GM19328 (cell line): ENCODE results near the gene ARHGAP25.

ENCODE experiments used
- ATAC-seq: cut with Tn5 transposase; IDR thresholded peaks from one replicate; pipeline ENCODE4 v1.9.1; 2021; ENCODE audit warnings: mild to moderate bottlenecking, moderate library complexity; ENCODE audit not compliant: unreplicated experiment

The ARHGAP25 gene

DNA sequence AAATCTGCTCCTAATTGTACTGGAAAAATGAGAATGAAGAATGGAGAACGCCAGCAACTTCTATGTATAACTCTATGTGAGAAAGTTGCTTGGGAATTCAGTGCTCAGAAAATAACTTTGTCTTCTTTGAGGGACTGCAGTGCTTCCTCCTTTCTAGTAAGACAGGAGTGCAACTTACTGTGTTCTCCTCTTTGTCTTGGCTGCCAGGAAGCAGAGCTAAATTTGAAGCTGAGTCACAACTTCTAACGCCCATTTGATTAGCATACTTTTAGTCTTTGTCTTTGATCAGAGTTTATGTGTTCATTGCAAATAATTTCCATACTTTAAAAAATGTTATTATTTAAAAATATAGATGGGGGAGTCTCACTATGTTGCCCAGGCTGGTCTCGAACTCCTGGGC, 6.6 kb downstream of the ARHGAP25 start:
- ATAC-seq: no peak

DNA sequence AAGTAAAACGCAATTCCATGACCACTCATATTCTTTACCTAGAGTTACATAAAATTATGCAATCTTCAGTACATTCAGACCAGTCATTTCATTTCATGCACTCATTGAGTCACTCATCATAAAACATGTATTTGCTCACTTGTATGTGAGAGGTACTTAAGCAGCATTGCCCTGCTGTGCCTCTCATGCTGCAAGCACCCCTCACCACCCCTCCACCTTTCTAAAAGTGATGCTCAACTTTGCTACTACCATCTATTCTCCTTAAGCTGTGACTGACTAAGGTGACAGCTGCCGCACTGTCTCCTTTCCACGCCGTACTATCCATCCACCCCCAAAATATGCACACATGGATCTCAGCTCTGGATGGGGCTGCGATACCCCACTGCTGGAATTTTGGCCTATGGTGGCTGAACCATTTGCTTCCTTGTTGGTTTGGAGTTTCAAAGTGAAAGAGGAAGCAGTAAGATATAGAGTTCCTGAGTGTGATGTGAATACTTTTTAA, 7.2 kb downstream of the ARHGAP25 start:
- ATAC-seq: no peak

DNA sequence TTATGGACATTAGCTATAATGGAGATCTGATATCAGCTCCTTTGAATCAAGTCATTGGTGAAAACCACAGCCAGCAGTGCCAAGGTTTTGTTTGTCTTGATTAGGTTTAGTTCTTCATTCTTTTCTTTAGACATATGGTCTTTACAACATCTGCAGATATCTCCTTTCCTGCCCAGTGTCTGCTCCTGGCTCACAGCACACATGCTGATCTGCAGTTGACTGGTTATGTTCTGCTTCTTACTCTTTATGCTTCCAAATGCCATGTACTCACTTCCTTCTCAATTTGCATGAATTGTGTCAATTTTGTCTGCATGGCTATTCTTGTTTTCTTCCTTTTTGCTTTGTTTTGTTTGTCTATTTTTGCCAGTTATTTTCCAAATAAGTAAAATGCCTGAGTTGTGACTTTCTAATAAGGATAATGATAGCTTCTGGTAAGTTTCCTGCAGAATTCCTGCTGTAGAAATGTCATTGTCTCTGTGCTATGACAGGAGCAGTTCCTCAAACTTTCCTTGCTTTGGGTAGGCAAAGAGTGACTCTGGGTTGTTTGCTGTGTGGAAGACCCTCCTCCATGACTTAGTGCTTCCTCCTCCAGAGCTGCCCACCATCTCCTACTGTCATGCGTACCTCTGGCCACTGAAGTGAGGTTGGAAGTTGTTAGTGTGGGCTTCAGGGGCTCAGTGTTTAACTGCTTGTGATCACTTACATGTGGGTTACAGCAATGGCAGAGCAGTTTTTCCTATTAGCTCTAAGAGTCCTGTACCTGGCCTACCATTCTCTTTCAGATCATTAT, 8.2 kb downstream of the ARHGAP25 start:
- no peak for ATAC-seq

DNA sequence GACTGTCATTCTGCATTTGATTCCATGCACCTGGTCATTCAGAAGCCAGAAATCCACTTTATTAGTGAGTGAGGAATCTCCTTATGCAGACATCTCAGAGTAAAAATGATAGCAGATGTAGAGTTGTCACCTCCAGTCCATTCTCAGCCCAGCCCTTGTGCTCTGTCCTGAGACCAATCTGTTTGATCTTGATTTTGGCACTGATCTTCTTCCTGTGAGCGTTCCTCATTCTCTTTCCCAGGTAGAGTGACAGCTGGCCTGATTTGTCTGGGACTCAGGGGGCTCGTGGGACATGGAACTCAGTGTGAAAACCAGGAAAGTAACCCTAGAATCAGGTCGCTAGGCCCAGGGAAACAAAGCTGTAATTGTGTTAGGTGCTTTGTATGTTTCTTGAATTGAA, 8.9 kb downstream of the ARHGAP25 start:
- no peak for ATAC-seq

DNA sequence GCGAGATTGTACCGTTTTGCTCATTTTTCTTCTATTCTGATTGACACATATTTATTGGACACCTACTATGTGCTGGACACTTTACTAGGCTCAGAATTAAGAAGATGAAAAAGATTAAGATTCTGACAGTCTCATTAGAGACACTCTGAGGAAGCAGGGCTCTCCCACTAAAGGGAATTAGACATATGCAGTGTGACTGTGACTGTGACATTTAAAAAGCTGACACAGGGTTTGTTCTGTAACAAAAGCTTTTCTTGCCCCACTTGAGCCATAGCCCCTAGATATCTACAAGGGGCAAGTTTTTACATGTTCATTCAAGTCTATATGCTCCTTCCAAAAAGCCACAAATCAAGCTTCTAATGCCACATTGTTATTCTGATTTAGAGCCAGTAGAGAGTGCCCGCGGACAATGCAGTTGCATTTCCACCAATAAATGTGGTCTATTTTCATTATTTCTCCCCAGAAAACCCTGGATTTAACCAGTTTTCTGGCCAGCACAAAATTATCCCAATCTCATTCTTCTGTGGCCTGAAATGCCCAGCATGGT, 9.8 kb downstream of the ARHGAP25 start:
- ATAC-seq: no peak

DNA sequence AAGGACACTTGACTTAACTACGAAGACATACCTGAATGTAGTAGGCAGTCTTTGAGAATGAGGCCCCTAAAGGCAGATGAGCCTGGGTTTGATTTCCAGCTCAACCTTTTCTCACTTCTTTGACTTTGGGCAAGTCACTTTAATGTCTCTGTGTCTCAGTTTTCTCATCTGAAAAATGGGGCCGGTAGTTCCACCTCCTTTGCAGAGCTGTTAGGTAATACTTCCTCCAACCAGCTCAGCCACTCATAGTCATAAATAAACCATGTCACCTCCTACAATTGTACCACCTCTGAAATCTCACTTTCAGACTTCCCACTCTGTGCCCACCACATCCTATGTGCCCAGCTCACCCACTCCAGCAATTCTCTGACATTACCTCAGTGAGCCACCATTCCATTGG, 10.4 kb downstream of the ARHGAP25 start:
- no peak for ATAC-seq

DNA sequence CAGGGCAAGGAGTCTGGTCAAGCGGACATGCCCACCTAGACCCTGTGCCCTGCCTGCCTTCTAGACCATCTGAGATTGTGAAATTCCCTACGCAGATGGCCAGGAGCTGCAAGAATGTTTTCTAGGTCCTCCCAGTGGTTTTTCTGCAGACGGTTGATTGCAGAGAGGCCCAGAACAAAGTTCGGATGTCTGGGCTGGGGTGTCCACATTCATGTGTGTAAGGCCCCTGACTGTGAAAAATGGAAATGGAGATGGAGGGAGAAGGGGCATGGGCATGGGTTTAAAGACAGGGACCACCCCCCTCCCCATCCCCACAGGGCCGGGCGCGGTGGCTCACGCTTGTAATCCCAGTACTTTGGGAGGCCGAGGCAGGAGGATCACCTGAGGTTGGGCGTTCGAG, 11.8 kb downstream of the ARHGAP25 start:
- ATAC-seq: no peak

DNA sequence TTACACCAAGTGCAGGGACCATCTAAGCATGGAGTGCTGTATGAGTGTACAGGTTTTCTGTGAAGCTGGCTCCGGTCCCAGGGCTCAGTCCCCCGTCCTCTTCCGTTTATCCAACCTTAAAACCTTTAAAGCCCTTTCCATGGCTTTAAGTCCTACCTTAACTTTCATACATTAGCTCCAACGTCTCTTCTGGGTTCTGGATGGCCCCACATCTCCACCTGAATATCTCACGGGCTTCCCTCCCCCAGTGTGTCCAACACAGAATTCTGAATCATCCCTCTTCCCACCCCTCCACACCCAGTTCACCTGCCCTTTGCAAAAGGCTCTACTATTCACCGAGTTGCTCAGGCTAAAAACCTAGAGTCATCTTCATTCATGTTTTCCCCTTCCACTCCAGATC, 12.8 kb downstream of the ARHGAP25 start:
- ATAC-seq: no peak

DNA sequence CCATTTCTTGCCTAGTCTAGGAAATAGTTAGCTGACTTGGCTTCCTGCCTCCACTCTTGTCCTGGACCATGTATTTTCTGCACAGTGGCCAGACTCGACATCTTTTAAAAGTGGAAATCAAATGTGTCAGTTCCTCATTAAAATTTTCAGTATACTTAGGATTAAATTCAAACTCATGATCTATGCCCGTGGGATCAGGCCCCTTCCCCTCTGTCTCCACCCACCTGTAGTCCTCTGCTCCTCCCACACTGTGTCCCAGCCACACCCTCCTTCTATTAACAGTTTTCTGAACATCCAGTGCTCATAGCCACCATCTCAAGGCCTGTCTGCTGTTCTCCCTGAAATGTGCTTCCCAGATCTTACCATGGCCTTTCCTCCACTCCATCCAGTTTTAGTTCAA, 13.3 kb downstream of the ARHGAP25 start:
- no peak for ATAC-seq

DNA sequence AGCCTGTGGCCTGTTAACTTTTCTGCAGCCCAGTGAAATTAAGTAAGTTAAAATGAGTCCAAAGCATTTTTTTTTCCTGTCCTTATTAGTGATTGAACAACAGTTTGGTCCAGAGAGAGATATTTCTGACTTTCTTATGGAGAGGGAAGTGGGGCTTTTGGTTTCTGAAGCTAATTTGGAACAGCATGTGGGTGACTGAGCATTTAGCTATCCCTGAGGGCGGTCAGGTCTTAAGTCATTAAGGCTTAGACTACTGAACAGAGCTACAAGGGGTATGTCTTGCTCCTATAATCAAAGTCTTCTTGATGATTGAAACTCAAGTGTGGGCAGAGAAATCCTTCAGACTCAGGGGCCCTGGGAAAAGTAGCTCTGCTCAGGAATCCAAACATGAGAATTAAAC, 14.0 kb downstream of the ARHGAP25 start:
- ATAC-seq: no peak

DNA sequence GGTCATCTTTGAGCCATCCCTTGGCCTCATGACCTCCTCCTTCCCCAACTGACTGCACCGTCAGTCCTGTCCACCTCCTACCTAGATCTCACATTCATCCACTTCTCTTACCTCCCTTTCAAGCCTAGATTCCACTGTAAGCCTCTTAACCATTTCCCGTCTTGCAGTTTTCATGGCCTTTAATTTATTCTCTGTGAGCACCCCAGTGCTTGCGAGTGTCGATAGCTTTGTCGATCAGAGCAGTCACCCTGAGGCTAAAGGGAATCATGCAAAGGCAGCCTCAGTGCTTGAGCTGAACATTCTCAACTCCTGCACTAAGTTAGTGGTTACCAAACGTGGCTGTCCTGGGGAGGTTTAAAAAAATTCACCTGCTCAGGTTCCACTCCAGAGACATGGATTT, 14.7 kb downstream of the ARHGAP25 start:
- no peak for ATAC-seq

DNA sequence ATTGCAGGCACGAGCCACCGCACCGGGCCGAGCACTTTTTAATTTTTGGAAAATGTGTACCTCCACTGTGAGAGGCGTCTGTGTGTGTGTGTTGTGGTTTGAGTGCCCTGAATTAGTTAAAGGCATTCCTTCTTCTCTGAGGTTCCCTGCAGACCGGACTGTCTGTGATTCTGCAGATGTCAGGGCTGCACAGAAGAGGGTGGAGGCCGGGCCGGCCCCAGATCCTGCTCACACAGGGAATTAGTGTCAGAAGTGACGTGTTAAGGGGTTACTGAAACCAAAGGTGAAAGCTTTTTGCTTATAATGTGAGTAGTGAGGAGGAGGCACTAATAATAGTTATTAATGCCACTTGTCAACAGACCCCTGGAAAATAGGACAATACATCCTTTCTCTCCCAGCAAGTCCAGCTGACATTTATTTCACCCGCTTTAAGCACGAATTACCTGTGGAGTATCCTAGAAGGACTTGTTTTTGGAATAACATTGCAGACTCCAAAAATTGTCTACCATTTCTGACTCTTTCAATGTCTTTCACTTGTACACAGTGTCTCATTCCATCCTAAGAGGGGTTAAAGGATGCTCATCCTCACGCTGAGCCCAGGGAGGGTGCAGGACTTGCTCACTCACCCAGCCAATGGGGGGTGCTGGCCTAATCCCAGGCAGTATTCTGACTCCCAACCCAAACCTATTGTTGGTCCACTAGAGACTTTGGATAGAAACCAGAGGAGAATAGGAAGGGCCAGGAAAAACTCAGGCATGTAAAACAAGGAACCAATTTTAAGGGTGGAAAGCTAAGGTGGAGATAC, 16.2 kb downstream of the ARHGAP25 start:
- ATAC-seq: no peak

DNA sequence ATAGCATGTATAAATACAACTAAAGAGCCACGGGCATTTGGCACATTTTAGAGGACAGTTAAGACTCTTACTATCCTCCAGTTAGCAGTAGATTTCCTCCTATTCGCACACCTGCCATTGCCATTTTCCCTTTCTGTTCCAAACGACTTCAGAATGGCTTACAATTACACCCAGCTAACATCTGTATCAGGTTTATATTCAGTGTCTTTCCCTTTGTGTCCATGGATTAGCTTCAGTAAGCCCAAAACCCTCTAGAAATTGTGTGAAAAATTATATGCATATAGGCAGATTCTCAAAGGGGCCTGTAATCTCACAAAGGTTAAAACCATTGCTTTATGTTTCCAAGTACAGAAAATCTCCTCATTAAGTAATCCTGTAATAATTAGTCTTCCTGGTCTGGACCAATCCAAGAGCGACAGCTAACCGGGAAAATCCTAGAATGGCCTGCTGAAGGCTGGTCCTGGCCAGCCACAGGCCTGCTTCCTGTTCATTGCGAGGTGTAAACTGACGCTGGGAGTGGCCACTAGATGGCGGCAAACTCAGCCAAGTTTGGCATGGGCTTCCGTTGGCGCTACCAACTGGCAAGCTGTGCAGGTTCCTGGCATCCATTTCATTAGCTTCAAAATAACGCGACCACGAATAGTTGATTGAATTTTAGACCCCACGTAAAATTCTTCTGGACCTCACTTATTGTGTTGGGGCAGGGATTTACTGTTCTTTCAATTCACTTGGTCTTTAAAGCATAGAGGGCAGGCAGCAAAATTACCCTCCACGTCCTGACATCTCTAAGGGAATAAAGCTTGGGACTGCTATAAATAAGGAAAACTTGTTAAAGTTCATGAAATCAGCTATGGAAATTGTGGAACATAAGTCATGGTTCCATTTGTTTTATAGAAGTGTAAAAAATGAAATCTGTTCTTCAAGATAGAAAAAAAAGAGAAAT, 17.1 kb downstream of the ARHGAP25 start:
- ATAC-seq: no peak

DNA sequence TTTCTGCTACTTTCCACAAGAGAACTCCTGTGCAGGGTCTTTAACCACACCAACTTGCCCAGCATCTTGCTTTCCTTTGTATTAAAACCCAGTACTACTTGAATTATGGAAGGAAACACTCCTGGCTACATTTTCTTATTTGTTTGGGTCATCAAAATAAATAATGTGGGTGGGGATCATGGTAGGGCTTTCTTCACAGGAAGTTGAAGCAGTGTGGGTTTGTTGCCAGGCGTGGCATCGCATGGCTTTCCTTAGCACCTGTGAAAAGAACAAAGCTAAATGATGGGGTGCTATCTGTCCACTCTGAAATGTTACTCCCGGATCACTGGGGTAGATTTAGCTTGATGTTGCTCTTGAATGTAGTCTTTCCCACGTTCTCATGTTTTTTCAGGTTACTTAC, 18.7 kb downstream of the ARHGAP25 start:
- no peak for ATAC-seq

DNA sequence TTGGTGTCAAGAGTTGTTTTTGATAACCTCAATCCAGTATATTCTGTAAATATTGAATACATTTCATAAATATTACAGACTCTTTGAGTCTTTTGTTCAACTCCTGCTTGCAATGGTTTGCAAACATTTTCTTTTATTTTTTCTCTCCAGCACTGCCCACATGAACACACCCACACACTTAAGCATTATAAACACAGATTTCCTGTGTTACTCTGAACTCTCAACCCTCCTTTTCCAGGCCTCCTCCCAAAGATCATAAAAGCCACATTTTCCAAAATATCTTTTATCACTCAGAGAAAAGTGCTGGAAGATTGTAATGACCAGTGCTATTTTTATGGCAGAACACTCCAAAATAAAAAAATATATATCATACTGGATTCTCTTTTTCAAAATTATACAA, 20.5 kb downstream of the ARHGAP25 start:
- no peak for ATAC-seq

DNA sequence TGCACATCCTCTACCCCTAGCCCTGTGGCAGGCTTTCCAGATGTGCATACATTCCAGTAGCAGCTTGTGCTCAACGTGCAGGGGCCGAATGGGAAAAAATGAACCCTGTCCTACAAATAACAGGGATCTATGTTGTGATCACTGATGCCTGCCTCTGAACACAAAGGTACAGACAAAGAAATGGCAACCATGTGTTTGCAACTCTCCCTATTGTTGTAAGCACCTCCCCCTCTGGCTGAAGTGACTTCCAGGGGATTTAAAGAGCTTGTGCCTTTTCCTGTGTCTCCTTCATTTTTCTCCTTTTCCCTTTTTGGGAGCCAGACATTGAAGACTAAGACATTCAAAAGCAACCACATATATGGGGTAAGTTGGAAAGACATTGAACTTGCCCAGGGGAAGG, 21.6 kb downstream of the ARHGAP25 start:
- no peak for ATAC-seq

DNA sequence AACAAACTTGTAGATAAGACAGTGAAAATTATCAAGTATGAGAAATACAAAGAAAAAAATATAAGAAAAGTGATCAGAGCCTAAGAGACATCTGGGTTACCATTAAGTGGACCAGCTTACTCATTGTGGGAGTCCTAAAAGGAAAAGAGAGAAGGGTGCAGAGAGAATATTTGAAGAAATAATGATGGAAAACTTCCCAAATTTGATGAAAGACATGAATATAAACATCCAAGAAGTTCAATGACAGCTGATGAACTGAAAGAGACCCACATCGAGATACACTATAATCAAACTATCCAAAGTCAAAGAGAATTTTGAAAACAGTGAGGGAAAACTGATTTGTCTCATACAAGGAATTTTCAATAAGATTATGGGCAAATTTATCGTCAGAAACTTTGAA, 22.5 kb downstream of the ARHGAP25 start:
- ATAC-seq: no peak

DNA sequence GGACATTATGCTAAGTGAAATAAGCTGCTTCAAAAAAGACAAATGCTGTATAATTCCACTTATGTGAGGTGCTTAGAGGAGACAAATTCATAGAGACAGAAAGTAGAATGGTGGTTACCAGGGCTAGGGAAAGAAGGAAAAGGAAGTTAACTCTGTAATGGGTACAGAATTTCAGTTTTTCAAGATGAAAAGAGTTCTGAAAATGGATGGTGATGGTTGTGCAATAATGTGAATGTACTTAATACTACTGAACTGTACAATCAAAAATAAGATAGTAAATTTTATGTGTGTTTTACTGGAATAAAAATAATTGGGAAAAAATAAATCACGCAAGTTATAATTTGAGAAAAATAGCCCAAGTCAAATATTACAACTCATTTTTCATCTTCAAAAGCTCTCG, 27.5 kb downstream of the ARHGAP25 start:
- ATAC-seq: no peak

DNA sequence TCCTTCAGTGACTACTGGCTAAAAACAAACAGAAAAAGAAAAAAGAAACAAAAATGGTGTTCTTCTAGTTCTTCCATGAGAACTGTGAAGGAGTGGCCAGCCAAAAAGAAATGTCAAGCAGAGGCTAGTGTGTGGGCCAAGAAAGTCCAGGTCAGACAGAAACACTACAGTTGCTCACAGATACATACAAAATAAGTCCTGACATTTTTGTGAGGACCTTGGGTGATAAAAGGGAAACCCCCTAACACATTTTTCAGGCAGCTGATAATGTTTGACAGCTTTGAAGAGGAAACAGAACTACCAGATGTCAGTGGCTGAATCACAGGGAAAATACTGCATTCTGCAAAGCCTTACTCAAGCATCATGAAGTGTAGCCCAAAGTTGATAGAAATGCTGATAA, 28.1 kb downstream of the ARHGAP25 start:
- ATAC-seq: no peak

DNA sequence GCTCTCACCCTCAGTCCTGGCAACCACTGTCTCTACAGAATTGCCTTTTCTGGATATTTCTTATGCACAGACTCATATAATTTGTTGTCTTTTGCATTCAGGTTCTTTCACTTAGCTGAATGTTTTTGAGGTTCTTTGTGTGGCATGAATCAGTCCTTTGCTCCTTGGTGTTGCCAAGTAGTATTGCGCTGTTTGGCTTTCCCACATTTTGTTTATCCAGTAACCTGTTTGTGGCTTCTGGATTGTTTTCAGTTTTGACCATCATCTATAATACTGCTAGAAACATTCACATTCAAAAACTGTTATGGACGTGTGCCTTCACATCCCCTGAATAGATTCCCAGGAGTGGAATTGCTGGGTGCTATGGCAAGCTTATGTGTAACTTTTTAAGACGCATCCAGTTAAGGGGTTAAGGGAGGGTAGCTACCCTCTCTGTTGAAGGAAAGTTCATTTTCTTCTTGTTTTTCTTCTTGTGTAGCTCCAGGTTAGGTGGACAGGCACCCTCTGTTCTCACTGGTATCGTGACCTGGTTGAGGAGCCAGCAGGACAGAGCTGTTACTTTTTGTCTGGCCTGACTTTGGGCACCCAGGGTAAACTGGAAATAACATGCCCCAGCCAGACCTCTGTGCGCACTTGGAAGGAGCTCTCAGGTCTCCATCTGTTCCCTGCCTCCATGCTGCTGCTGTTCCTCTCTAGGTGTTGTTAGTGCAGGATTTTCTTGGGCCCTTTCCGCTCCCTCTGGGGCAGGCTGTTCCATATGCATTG, 29.6 kb downstream of the ARHGAP25 start:
- ATAC-seq: no peak
